Measurements from ENCODE around the gene CLDN22.

- TF ChIP-seq CTCF (IDR thresholded peaks at IDR 0.05): no peak
- TF ChIP-seq EP300 (IDR thresholded peaks at IDR 0.05; ENCODE audit: borderline replicate concordance in 1 of 2, low read depth in 1 of 2, low read length in 1 of 2): no peak
- TF ChIP-seq POLR2AphosphoS5 (IDR thresholded peaks at IDR 0.05; ENCODE audit: low read depth, low read length): no peak
- TF ChIP-seq MAX (IDR thresholded peaks at IDR 0.05; ENCODE audit: low read depth): no peak
Observed at GRCh38 chr4:183268556-183268955, 51.5 kb downstream of the CLDN22 start.
